CD4-positive, alpha-beta T cell treated with Interleukin-15 for 1 hour (primary cell): ENCODE results near the gene GALNT17.

Source experiments
- DNase-seq: peaks from one replicate; pipeline ENCODE4 v3.0.0-alpha.2; 2020

GALNT17 gene

GRCh38 chr7:71286924-71287323, 155.0 kb downstream of the GALNT17 start:
- no peak for DNase-seq

GRCh38 chr7:71290452-71290851, 158.5 kb downstream of the GALNT17 start:
- DNase-seq = no peak

GRCh38 chr7:71298378-71298777, 166.4 kb downstream of the GALNT17 start:
- no peak for DNase-seq

GRCh38 chr7:71300086-71300485, 168.1 kb downstream of the GALNT17 start:
- no peak for DNase-seq

GRCh38 chr7:71300603-71301002, 168.7 kb downstream of the GALNT17 start:
- DNase-seq = no peak

GRCh38 chr7:71301167-71301566, 169.2 kb downstream of the GALNT17 start:
- DNase-seq = no peak

GRCh38 chr7:71303566-71303965, 171.6 kb downstream of the GALNT17 start:
- DNase-seq = no peak

GRCh38 chr7:71308096-71308495, 176.2 kb downstream of the GALNT17 start:
- DNase-seq = no peak

GRCh38 chr7:71311576-71311975, 179.6 kb downstream of the GALNT17 start:
- DNase-seq = no peak

- DNase-seq = no peak
Measured at GRCh38 chr7:71312755-71313490, 181.0 kb downstream of the GALNT17 start.

GRCh38 chr7:71313553-71313952, 181.6 kb downstream of the GALNT17 start:
- no peak for DNase-seq

GRCh38 chr7:71320916-71321315, 189.0 kb downstream of the GALNT17 start:
- DNase-seq = no peak

GRCh38 chr7:71322201-71322600, 190.3 kb downstream of the GALNT17 start:
- DNase-seq = no peak

- no peak for DNase-seq
Measured at GRCh38 chr7:71323726-71324125, 191.8 kb downstream of the GALNT17 start.

- no peak for DNase-seq
Measured at GRCh38 chr7:71325151-71325550, 193.2 kb downstream of the GALNT17 start.

- DNase-seq = no peak
Measured at GRCh38 chr7:71326595-71326994, 194.7 kb downstream of the GALNT17 start.

- DNase-seq = no peak
Measured at GRCh38 chr7:71327946-71328345, 196.0 kb downstream of the GALNT17 start.

GRCh38 chr7:71329030-71329660, 197.2 kb downstream of the GALNT17 start:
- no peak for DNase-seq

- DNase-seq = no peak
Measured at GRCh38 chr7:71332207-71332606, 200.3 kb downstream of the GALNT17 start.

- DNase-seq = no peak
Measured at GRCh38 chr7:71334541-71334940, 202.6 kb downstream of the GALNT17 start.

- DNase-seq = no peak
Measured at GRCh38 chr7:71338866-71339265, 206.9 kb downstream of the GALNT17 start.

- DNase-seq = no peak
Measured at GRCh38 chr7:71339924-71340323, 208.0 kb downstream of the GALNT17 start.

GRCh38 chr7:71342202-71342601, 210.3 kb downstream of the GALNT17 start:
- no peak for DNase-seq

- DNase-seq = no peak
Measured at GRCh38 chr7:71343039-71343438, 211.1 kb downstream of the GALNT17 start.

GRCh38 chr7:71343892-71344291, 211.9 kb downstream of the GALNT17 start:
- no peak for DNase-seq
